NCI-H524 (cell line): Measurements from ENCODE around the gene NKAIN4.

ENCODE experiments used
- DNase-seq, 2 experiments: peaks; one replicate each; lab custom pipeline; 2025; lab: John Stamatoyannopoulos, UW

Gene NKAIN4

GRCh38 chr20:63288581-63289251 is 34.5 kb upstream of the NKAIN4 start:
- no peak for DNase-seq

GRCh38 chr20:63287697-63288580 is 33.7 kb upstream of the NKAIN4 start:
- DNase-seq: no peak

- DNase-seq: no peak
Observed at GRCh38 chr20:63286781-63287696, 32.8 kb upstream of the NKAIN4 start.

- no peak for DNase-seq
Observed at GRCh38 chr20:63285636-63286615, 31.7 kb upstream of the NKAIN4 start.

GRCh38 chr20:63284981-63285524 is 30.8 kb upstream of the NKAIN4 start:
- DNase-seq: no peak

GRCh38 chr20:63284544-63284949 is 30.3 kb upstream of the NKAIN4 start:
- DNase-seq: no peak

- no peak for DNase-seq
Observed at GRCh38 chr20:63284083-63284440, 29.8 kb upstream of the NKAIN4 start.

GRCh38 chr20:63283397-63284082 is 29.3 kb upstream of the NKAIN4 start:
- no peak for DNase-seq

- DNase-seq: no peak
Observed at GRCh38 chr20:63282946-63283345, 28.7 kb upstream of the NKAIN4 start.

GRCh38 chr20:63281742-63282665 is 27.7 kb upstream of the NKAIN4 start:
- DNase-seq: no peak

- no peak for DNase-seq
Observed at GRCh38 chr20:63280929-63281545, 26.8 kb upstream of the NKAIN4 start.

GRCh38 chr20:63280371-63280770 is 26.1 kb upstream of the NKAIN4 start:
- DNase-seq: no peak

GRCh38 chr20:63279931-63280330 is 25.7 kb upstream of the NKAIN4 start:
- no peak for DNase-seq

- no peak for DNase-seq
Observed at GRCh38 chr20:63278661-63279060, 24.4 kb upstream of the NKAIN4 start.

GRCh38 chr20:63277466-63278272 is 23.4 kb upstream of the NKAIN4 start:
- no peak for DNase-seq

GRCh38 chr20:63276956-63277355 is 22.7 kb upstream of the NKAIN4 start:
- no peak for DNase-seq

- DNase-seq: no peak
Observed at GRCh38 chr20:63275825-63276224, 21.6 kb upstream of the NKAIN4 start.
